ENCODE measurements around the gene GTPBP2.

GTPBP2 gene

GRCh38 chr6:43670623-43670986 lies 41.5 kb upstream of the GTPBP2 start:
- no peak for TF ChIP-seq CTCF (IDR thresholded peaks at IDR 0.05; ENCODE audit: insufficient read depth, low read length, poor library complexity, severe bottlenecking)
- no peak for TF ChIP-seq EZH2phosphoT487 (conservative IDR thresholded peaks at IDR 0.05; ENCODE audit: low read length)
- Histone ChIP-seq H3K4me3 (ENCODE audit: insufficient read depth, low read length, poor library complexity, severe bottlenecking) (no peak overlapping the region), H3K27me3 (ENCODE audit: low read length) (no peaks in the 10 kb centered on the region), H4K20me1 (ENCODE audit: low read depth, low read length) (no peaks in the 10 kb centered on the region), H3K9me2 (replicated peaks; ENCODE audit: insufficient read depth, low read length) (no peaks in the 10 kb centered on the region), H3K79me2 (ENCODE audit: insufficient read depth, low read length) (no peaks in the 10 kb centered on the region), H2AFZ (ENCODE audit: low read depth, low read length, severe bottlenecking) (no peak overlapping the region), H3F3A (ENCODE audit: insufficient read depth) (no peaks in the 10 kb centered on the region), H3K4me2 (ENCODE audit: low read depth, low read length, poor library complexity, severe bottlenecking) (no peak overlapping the region), H3K9ac (ENCODE audit: low read length) (no peak overlapping the region), H3K9me3 (ENCODE audit: insufficient read depth, low read length) (no peaks in the 10 kb centered on the region), H3K36me3 (ENCODE audit: low read length) (no peaks in the 10 kb centered on the region; the same call in 1 of the 2 replicates), H3K27ac (ENCODE audit: low read depth, low read length) (no peak overlapping the region)

- Histone ChIP-seq H3K4me2 (ENCODE audit: low read depth, low read length, poor library complexity, severe bottlenecking) (no peak overlapping the region), H4K20me1 (ENCODE audit: low read depth, low read length) (no peaks in the 10 kb centered on the region), H3K9ac (ENCODE audit: low read length) (no peak overlapping the region), H2AFZ (ENCODE audit: low read depth, low read length, severe bottlenecking) (no peak overlapping the region), H3K9me3 (ENCODE audit: insufficient read depth, low read length) (no peaks in the 10 kb centered on the region), H3K4me3 (ENCODE audit: insufficient read depth, low read length, poor library complexity, severe bottlenecking) (no peak overlapping the region), H3K79me2 (ENCODE audit: insufficient read depth, low read length) (no peaks in the 10 kb centered on the region), H3K27ac (ENCODE audit: low read depth, low read length) (no peak overlapping the region), H3K9me2 (replicated peaks; ENCODE audit: insufficient read depth, low read length) (no peaks in the 10 kb centered on the region), H3K27me3 (ENCODE audit: low read length) (no peaks in the 10 kb centered on the region), H3F3A (ENCODE audit: insufficient read depth) (no peaks in the 10 kb centered on the region), H3K36me3 (ENCODE audit: low read length) (no peaks in the 10 kb centered on the region; the same call in 1 of the 2 replicates)
- TF ChIP-seq CTCF (IDR thresholded peaks at IDR 0.05; ENCODE audit: insufficient read depth, low read length, poor library complexity, severe bottlenecking) (no peak), EZH2phosphoT487 (conservative IDR thresholded peaks at IDR 0.05; ENCODE audit: low read length) (no peak)
These were observed 41.0 kb upstream of the GTPBP2 start for GRCh38 chr6:43669922-43670622.

- H3K4me3 ChIP-seq (ENCODE audit: insufficient read depth, low read length, poor library complexity, severe bottlenecking), result no peak overlapping the region
- H3K4me2 ChIP-seq (ENCODE audit: low read depth, low read length, poor library complexity, severe bottlenecking), result no peak overlapping the region
- no peaks in the 10 kb centered on the region for H3K9me2 ChIP-seq (replicated peaks; ENCODE audit: insufficient read depth, low read length)
- no peak for TF ChIP-seq CTCF (IDR thresholded peaks at IDR 0.05; ENCODE audit: insufficient read depth, low read length, poor library complexity, severe bottlenecking)
- TF ChIP-seq EZH2phosphoT487 (conservative IDR thresholded peaks at IDR 0.05; ENCODE audit: low read length), result no peak
- H3K27me3 ChIP-seq (ENCODE audit: low read length), result no peaks in the 10 kb centered on the region
- H3F3A ChIP-seq (ENCODE audit: insufficient read depth), result no peaks in the 10 kb centered on the region
- H3K9ac ChIP-seq (ENCODE audit: low read length), result no peak overlapping the region
- no peak overlapping the region for H3K27ac ChIP-seq (ENCODE audit: low read depth, low read length)
- H3K9me3 ChIP-seq (ENCODE audit: insufficient read depth, low read length), result no peaks in the 10 kb centered on the region
- no peaks in the 10 kb centered on the region for H3K79me2 ChIP-seq (ENCODE audit: insufficient read depth, low read length)
- no peaks in the 10 kb centered on the region for H3K36me3 ChIP-seq (ENCODE audit: low read length)
- no peaks in the 10 kb centered on the region for H4K20me1 ChIP-seq (ENCODE audit: low read depth, low read length)
- H2AFZ ChIP-seq (ENCODE audit: low read depth, low read length, severe bottlenecking), result no peak overlapping the region
These were observed 40.2 kb upstream of the GTPBP2 start for GRCh38 chr6:43669050-43669921.

Data from SU-DHL-6 (cell line).